Measurements from ENCODE around the gene GBA3.

DNA sequence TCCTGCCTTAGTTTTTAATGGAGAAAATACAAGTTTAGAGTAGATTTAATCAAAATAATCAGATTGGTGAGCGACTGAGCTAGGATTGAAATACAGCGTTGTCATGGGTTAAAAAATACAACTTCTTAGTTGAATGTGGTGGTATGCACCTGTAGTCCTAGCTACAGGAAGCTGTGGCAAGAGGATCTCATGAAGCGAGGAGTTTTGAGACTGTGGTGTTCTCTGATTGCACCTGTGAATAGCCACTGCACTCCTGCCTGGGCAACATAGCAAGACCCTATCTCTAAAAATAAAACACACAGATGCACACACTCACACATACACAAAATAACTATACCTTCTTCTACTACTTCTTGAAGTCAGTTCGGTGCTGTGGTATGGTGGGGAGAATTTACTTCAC is 19.8 kb upstream of the GBA3 start:
- TF ChIP-seq EP300 (IDR thresholded peaks at IDR 0.05): no peak
- TF ChIP-seq, protein P1, sequence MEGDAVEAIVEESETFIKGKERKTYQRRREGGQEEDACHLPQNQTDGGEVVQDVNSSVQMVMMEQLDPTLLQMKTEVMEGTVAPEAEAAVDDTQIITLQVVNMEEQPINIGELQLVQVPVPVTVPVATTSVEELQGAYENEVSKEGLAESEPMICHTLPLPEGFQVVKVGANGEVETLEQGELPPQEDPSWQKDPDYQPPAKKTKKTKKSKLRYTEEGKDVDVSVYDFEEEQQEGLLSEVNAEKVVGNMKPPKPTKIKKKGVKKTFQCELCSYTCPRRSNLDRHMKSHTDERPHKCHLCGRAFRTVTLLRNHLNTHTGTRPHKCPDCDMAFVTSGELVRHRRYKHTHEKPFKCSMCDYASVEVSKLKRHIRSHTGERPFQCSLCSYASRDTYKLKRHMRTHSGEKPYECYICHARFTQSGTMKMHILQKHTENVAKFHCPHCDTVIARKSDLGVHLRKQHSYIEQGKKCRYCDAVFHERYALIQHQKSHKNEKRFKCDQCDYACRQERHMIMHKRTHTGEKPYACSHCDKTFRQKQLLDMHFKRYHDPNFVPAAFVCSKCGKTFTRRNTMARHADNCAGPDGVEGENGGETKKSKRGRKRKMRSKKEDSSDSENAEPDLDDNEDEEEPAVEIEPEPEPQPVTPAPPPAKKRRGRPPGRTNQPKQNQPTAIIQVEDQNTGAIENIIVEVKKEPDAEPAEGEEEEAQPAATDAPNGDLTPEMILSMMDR (IDR thresholded peaks at IDR 0.05): no peak
- TF ChIP-seq POLR2A (IDR thresholded peaks at IDR 0.05): no peak
- no peak for TF ChIP-seq POLR2AphosphoS5 (IDR thresholded peaks at IDR 0.05)
